Bronchial epithelial cell (primary cell): ENCODE data around the gene FAM222A. TPM values are rescaled to one million over a fixed set of nuclear protein-coding genes. Genes with fewer than 3 reads are reported as not detected.

Experiments used
- DNase-seq: peaks from one replicate; pipeline ENCODE4 v3.0.0-alpha.2; 2010; ENCODE audit warnings: low read depth
- FAIRE-seq: peaks from 2 replicates; lab custom pipeline; 2011; peaks lifted over from hg19 to GRCh38; lab: Jason Lieb, UNC
- H3K27me3 ChIP-seq: 2 replicates; pipeline ENCODE4 v1.5.1; 2011; ENCODE audit warnings: low read length; ENCODE audit not compliant: control insufficient read depth, insufficient read depth
- H3K36me3 ChIP-seq: 2 replicates; pipeline ENCODE4 v1.5.1; 2011; ENCODE audit warnings: low read length; ENCODE audit not compliant: control insufficient read depth, insufficient read depth
- H3K4me3 ChIP-seq: 2 replicates; pipeline ENCODE4 v1.5.1; 2011; ENCODE audit warnings: mild to moderate bottlenecking, low read depth, low read length, control low read depth
- CTCF ChIP-seq: IDR thresholded peaks from 2 replicates; pipeline ENCODE4 v1.5.1; 2011; ENCODE audit warnings: mild to moderate bottlenecking, moderate library complexity, low read length, control low read depth, inconsistent platforms; ENCODE audit not compliant: insufficient read depth, severe bottlenecking
- total RNA-seq: library from RNA; depleted of rRNA; stranded (reverse); fragments of >200 nt; gene quantifications from 2 replicates; pipeline ENCODE4 v1.2.1, GENCODE V29; 2014

FAM222A gene
- total RNA-seq, 1 donor from 2014 or later, result not detected

- no peak overlapping the region for H3K4me3 ChIP-seq
- H3K27me3 ChIP-seq, result peaks cover 2% of the 10 kb centered on the region
- DNase-seq (no peak), FAIRE-seq (no peak)
- H3K36me3 ChIP-seq, result no peaks in the 10 kb centered on the region
- TF ChIP-seq CTCF, result no peak
These were observed 15.7 kb upstream of the FAM222A start for GRCh38 chr12:109697877-109698468.

- FAIRE-seq, result no peak
- H3K27me3 ChIP-seq, result peaks cover 2% of the 10 kb centered on the region
- H3K4me3 ChIP-seq, result no peak overlapping the region
- TF ChIP-seq CTCF, result no peak
- H3K36me3 ChIP-seq, result no peaks in the 10 kb centered on the region
- no peak for DNase-seq
These were observed 14.8 kb upstream of the FAM222A start for GRCh38 chr12:109698820-109699219.

GRCh38 chr12:109701064-109701463 lies 12.6 kb upstream of the FAM222A start:
- peaks cover 2% of the 10 kb centered on the region for H3K27me3 ChIP-seq
- no peaks in the 10 kb centered on the region for H3K36me3 ChIP-seq
- DNase-seq (no peak), FAIRE-seq (no peak)
- no peak overlapping the region for H3K4me3 ChIP-seq
- no peak for TF ChIP-seq CTCF

- H3K27me3 ChIP-seq, result peaks cover 2% of the 10 kb centered on the region
- H3K4me3 ChIP-seq, result no peak overlapping the region
- DNase-seq (no peak), FAIRE-seq (no peak)
- no peak for TF ChIP-seq CTCF
- H3K36me3 ChIP-seq, result no peaks in the 10 kb centered on the region
These were observed 11.3 kb upstream of the FAM222A start for GRCh38 chr12:109702111-109702841.

- no peak overlapping the region for H3K4me3 ChIP-seq
- TF ChIP-seq CTCF, result no peak
- no peak for DNase-seq
- FAIRE-seq, result no peak
- H3K36me3 ChIP-seq, result no peaks in the 10 kb centered on the region
- H3K27me3 ChIP-seq, result peaks cover 2% of the 10 kb centered on the region
These were observed 9.9 kb upstream of the FAM222A start for GRCh38 chr12:109703684-109704083.
